NOMO-1 treated with dmso at 0.1 percent for 144 hours (cell line): ENCODE measurements around the gene CAPN1.
"Not testable (repeated sequence)": the region's sequence is repeated elsewhere in the genome, so short reads cannot be mapped to it uniquely, and the experiment has no call there.

ENCODE experiments used
- DNase-seq: peaks from one replicate; lab custom pipeline; 2025; ENCODE audit not compliant: unreplicated experiment; lab: John Stamatoyannopoulos, UW

CAPN1 gene

GRCh38 chr11:65159012-65159411 is 22.7 kb upstream of the CAPN1 start:
- DNase-seq = no peak

- DNase-seq = no peak
Measured at GRCh38 chr11:65160643-65161042, 21.1 kb upstream of the CAPN1 start.

GRCh38 chr11:65163684-65164083 is 18.0 kb upstream of the CAPN1 start:
- no peak for DNase-seq

- no peak for DNase-seq
Measured at GRCh38 chr11:65165410-65166317, 16.1 kb upstream of the CAPN1 start.

- DNase-seq = no peak
Measured at GRCh38 chr11:65166893-65167292, 14.8 kb upstream of the CAPN1 start.

GRCh38 chr11:65167656-65168055 is 14.1 kb upstream of the CAPN1 start:
- no peak for DNase-seq

- no peak for DNase-seq
Measured at GRCh38 chr11:65169164-65169641, 12.5 kb upstream of the CAPN1 start.

GRCh38 chr11:65170058-65170534 is 11.6 kb upstream of the CAPN1 start, which contains the start of gene SPDYC:
SPDYC (plus strand) TSS chr11:65170233; CDS start chr11:65171358, 1,125 bp downstream.
- no peak for DNase-seq

- DNase-seq = no peak
Measured at GRCh38 chr11:65172600-65172999, 9.1 kb upstream of the CAPN1 start.

- not testable (repeated sequence) for DNase-seq
Measured at GRCh38 chr11:65174571-65175010, 7.1 kb upstream of the CAPN1 start.

GRCh38 chr11:65180877-65181568 is 705 bp upstream of the CAPN1 start:
- DNase-seq = peak; percentile 15

- no peak for DNase-seq
Measured at GRCh38 chr11:65182258-65183170, 786 bp downstream of the CAPN1 start.

GRCh38 chr11:65183201-65183891 is 1.6 kb downstream of the CAPN1 start:
- DNase-seq = no peak

- no peak for DNase-seq
Measured at GRCh38 chr11:65184146-65184545, 2.4 kb downstream of the CAPN1 start.

- DNase-seq = no peak
Measured at GRCh38 chr11:65185171-65185570, 3.4 kb downstream of the CAPN1 start.

GRCh38 chr11:65185869-65186341 is 4.2 kb downstream of the CAPN1 start:
- DNase-seq = no peak

- DNase-seq = no peak
Measured at GRCh38 chr11:65186701-65187100, 5.0 kb downstream of the CAPN1 start.

GRCh38 chr11:65187146-65187675 is 5.5 kb downstream of the CAPN1 start:
- DNase-seq = no peak

- DNase-seq = no peak
Measured at GRCh38 chr11:65187971-65188461, 6.3 kb downstream of the CAPN1 start.

GRCh38 chr11:65188486-65188885 is 6.8 kb downstream of the CAPN1 start:
- no peak for DNase-seq
